Stomach (tissue), 9 donors: ENCODE measurements around the gene COL24A1. TPM values are rescaled to one million over a fixed set of nuclear protein-coding genes. Genes with fewer than 3 reads are reported as not detected.

ENCODE experiments used
- DNase-seq, 2 donors: peaks; one replicate each; pipeline versions ENCODE4 v3.0.0 to v3.0.0-alpha.2; 2013 to 2019
- H3K27ac ChIP-seq, 5 donors: fragments of 200-600 bp in 4 of 5; sonication (generic) in 4 of 5; one replicate each; pipeline ENCODE4 v1.5.1; 2013 to 2019; ENCODE audit warnings: mild to moderate bottlenecking in 1 of 5, moderate library complexity in 1 of 5
- H3K27me3 ChIP-seq, 3 donors: fragments of 200-600 bp; sonication (generic); one replicate each; pipeline ENCODE4 v1.5.1; 2017 to 2019; ENCODE audit warnings: mixed run types in 1 of 3
- H3K36me3 ChIP-seq, 4 donors: fragments of 200-600 bp; sonication (generic); 1 replicate in 3 of 4; 2 replicates in 1 of 4; pipeline ENCODE4 v1.5.1; 2016 to 2019
- H3K4me1 ChIP-seq, 4 donors: fragments of 200-600 bp; sonication (generic); one replicate each; pipeline ENCODE4 v1.5.1; 2016 to 2019
- H3K4me3 ChIP-seq, 4 donors: fragments of 200-600 bp; sonication (generic) in 3 of 4; one replicate each; pipeline ENCODE4 v1.5.1; 2016 to 2019; ENCODE audit warnings: mild to moderate bottlenecking in 1 of 4
- H3K9me3 ChIP-seq, 4 donors: fragments of 200-600 bp; sonication (generic); one replicate each; pipeline ENCODE4 v1.5.1; 2016 to 2019
- EP300 ChIP-seq: sonication (generic); formaldehyde crosslinking; IDR thresholded peaks from one replicate; pipeline ENCODE4 v1.6.1; 2017; ENCODE audit warnings: antibody characterized with exemption
- POLR2A ChIP-seq, 4 donors: fragments of 450-650 bp; IDR thresholded peaks; one replicate each; pipeline ENCODE4 v1.6.1; 2016; ENCODE audit warnings: antibody characterized with exemption in 4 of 4, control low read depth in 2 of 4, mild to moderate bottlenecking in 1 of 4, moderate library complexity in 1 of 4
- POLR2AphosphoS5 ChIP-seq, 3 donors: sonication (generic); formaldehyde crosslinking; IDR thresholded peaks; one replicate each; pipeline ENCODE4 v1.6.1; 2016; ENCODE audit warnings: antibody characterized with exemption in 3 of 3
- WGBS, 5 donors: extraction: QIAGEN DNeasy Blood & Tissue Kit in 3 of 5; methylation state at CpG; one replicate each; pipeline versions ENCODE4 v1.1.5 to v1.1.7; 2013 to 2018; 5-methylcytosine and 5-hydroxymethylcytosine counted together
- intact Hi-C: fragments of 100-400 bp; cut with DNase I; formaldehyde crosslinking; loops from one replicate; pipeline ENCODE4 v1.15.1; 2023; ENCODE audit warnings: low total_unique reads
- polyA plus RNA-seq, 3 donors: library from polyadenylated mRNA; stranded (reverse); fragments of 200-250 nt; gene quantifications; one replicate each; pipeline ENCODE4 v1.2.3, GENCODE V29; 2013
- total RNA-seq, 5 donors: library from RNA; depleted of rRNA; stranded (reverse); fragments of >200 nt; gene quantifications; one replicate each; pipeline versions ENCODE4 v1.1.0 to v1.2.3, GENCODE V29; 2014 to 2016
- TF ChIP-seq, protein P1 (sequence below), 7 experiments: fragments of 450-650 bp in 4 of 7; fragments of 200-600 bp in 3 of 7; sonication (generic) in 3 of 7; IDR thresholded peaks; one replicate each; pipeline ENCODE4 v1.5.1; 2016 to 2019; ENCODE audit warnings: antibody characterized with exemption in 7 of 7, control low read depth in 2 of 7, mild to moderate bottlenecking in 1 of 7
- donor health status: healthy with polysubstance abuse.
- donor health status: Bipolar disorder and iron deficiency.
- donor health status: healthy.

COL24A1 gene
- total and polyA plus RNA-seq, 8 donors = under 0.01 to 2.4 (median 0.34) TPM; not detected in 2

DNA sequence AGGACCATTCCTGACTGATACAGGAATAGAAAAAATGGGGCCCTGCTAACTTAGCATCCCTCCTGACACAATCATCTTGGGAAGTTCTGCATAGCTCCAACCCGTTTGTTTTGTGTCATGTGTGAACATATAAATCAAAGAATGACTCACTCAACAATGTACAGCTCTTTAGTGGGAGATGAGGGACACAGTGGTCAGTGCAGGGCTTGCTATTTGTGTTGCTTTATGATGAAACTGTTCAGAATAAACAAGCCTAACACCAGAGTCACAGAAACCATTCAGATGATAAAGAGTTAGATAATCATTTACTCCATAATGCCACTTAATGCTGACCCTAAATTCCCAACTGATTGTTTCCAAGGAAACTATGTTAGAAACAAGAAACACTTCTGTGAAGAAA, 294.1 kb downstream of the COL24A1 start:
- Histone ChIP-seq H3K4me1 (peaks cover 0 to 6% (median 0%) of the 10 kb centered on the region in 4 donors), H3K27ac (no peak overlapping the region), H3K36me3 (no peaks in the 10 kb centered on the region), H3K27me3 (no peaks in the 10 kb centered on the region), H3K9me3 (no peaks in the 10 kb centered on the region), H3K4me3 (no peak overlapping the region)
- intact Hi-C loops = no loop called here
- TF ChIP-seq POLR2AphosphoS5 (IDR thresholded peaks at IDR 0.05) = no peak
- TF ChIP-seq EP300 = no peak
- no peak for TF ChIP-seq POLR2A (IDR thresholded peaks at IDR 0.05)
- TF ChIP-seq, protein P1, sequence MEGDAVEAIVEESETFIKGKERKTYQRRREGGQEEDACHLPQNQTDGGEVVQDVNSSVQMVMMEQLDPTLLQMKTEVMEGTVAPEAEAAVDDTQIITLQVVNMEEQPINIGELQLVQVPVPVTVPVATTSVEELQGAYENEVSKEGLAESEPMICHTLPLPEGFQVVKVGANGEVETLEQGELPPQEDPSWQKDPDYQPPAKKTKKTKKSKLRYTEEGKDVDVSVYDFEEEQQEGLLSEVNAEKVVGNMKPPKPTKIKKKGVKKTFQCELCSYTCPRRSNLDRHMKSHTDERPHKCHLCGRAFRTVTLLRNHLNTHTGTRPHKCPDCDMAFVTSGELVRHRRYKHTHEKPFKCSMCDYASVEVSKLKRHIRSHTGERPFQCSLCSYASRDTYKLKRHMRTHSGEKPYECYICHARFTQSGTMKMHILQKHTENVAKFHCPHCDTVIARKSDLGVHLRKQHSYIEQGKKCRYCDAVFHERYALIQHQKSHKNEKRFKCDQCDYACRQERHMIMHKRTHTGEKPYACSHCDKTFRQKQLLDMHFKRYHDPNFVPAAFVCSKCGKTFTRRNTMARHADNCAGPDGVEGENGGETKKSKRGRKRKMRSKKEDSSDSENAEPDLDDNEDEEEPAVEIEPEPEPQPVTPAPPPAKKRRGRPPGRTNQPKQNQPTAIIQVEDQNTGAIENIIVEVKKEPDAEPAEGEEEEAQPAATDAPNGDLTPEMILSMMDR (IDR thresholded peaks at IDR 0.05) = no peak
- DNase-seq = no peak
- WGBS, 5 donors = 11 to 18% (median 16%) methylated on average over 1 of the region's 1 CpG

DNA sequence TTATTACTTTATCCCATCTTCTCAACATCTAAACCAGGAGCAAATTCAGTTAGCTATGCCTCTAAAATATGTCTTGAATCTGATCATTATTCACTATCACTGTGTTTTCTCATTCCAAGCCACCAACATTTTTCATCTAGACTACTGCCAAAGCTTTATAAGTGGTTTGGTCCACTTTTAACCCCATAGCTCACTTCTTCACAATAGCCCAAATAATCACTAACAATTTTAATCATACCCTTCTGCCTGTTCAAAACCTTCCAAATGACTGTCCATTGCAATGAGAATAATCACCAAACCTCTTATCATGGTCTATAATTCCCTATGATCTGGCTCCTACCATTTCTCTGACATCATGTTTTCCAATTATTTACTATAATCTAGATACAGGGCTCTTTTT, 298.6 kb downstream of the COL24A1 start:
- intact Hi-C loops = no loop called here
- no peaks in the 10 kb centered on the region for H3K4me1 ChIP-seq
- no peak overlapping the region for H3K4me3 ChIP-seq
- DNase-seq = peak in 1 of 2 donors; percentile 5
- H3K36me3 ChIP-seq = no peaks in the 10 kb centered on the region
- H3K9me3 ChIP-seq = no peaks in the 10 kb centered on the region
- TF ChIP-seq EP300 (no peak), POLR2A (IDR thresholded peaks at IDR 0.05) (no peak), POLR2AphosphoS5 (IDR thresholded peaks at IDR 0.05) (no peak)
- TF ChIP-seq, protein P1 (IDR thresholded peaks at IDR 0.05) = no peak
- H3K27ac ChIP-seq = no peak overlapping the region
- no peaks in the 10 kb centered on the region for H3K27me3 ChIP-seq

DNA sequence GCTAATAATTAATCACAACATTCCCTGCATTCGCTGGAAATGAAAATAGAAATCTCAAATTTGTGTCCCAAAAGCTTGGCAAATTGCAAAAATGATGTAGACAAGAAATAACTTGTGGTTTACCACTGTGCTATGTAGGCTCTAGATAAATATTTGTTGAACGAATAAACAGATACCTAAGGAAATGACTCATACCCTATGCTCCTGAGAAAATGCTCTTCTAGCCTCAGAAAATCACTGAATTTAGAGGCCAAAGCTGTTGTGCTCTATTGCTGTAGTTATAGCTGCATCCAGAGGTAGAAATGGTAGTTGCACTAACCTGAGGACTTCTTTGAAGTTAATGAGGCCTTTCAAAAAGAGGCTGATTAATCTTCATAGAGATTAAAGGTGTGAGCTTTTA, 306.3 kb downstream of the COL24A1 start:
- no peak overlapping the region for H3K4me3 ChIP-seq
- WGBS, 5 donors = 12 to 25% (median 20%) methylated on average over 2 of the region's 2 CpGs
- intact Hi-C loops = no loop called here
- H3K36me3 ChIP-seq = no peaks in the 10 kb centered on the region
- no peaks in the 10 kb centered on the region for H3K9me3 ChIP-seq
- H3K4me1 ChIP-seq = peaks cover 0 to 8% (median 0%) of the 10 kb centered on the region in 4 donors
- peak in 1 of 2 donors; percentile 25 for DNase-seq
- TF ChIP-seq EP300 (no peak), POLR2A (IDR thresholded peaks at IDR 0.05) (no peak), POLR2AphosphoS5 (IDR thresholded peaks at IDR 0.05) (peak in 1 of 3 donors; percentile 21)
- TF ChIP-seq, protein P1 (IDR thresholded peaks at IDR 0.05) = no peak
- no peaks in the 10 kb centered on the region for H3K27me3 ChIP-seq
- H3K27ac ChIP-seq = no peak overlapping the region

DNA sequence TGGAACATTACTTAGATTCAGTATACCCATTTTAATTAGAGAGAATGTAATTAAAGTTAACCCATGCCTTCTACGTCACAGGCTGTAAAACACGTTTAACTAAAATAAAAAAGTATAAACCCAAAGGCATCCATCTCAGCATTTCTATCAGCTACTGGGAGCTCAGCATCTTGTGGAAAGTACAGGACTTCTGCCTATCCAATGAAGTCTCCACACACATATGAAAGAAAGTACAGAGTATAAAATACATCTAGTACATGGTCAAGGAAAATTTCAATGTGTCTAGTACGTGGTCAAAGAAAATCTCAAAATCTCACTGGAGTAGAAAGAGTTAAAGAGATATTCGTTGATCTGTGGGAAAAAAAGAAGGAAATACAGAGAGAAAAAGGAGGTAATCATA, 306.9 kb downstream of the COL24A1 start:
- Histone ChIP-seq H3K27me3 (no peaks in the 10 kb centered on the region), H3K27ac (no peak overlapping the region), H3K4me1 (peaks cover 0 to 8% (median 0%) of the 10 kb centered on the region in 4 donors), H3K9me3 (no peaks in the 10 kb centered on the region), H3K4me3 (no peak overlapping the region), H3K36me3 (no peaks in the 10 kb centered on the region)
- intact Hi-C loops = no loop called here
- no peak for TF ChIP-seq POLR2A (IDR thresholded peaks at IDR 0.05)
- DNase-seq = no peak
- WGBS, 5 donors = 56 to 63% (median 59%) methylated on average over 4 of the region's 4 CpGs

DNA sequence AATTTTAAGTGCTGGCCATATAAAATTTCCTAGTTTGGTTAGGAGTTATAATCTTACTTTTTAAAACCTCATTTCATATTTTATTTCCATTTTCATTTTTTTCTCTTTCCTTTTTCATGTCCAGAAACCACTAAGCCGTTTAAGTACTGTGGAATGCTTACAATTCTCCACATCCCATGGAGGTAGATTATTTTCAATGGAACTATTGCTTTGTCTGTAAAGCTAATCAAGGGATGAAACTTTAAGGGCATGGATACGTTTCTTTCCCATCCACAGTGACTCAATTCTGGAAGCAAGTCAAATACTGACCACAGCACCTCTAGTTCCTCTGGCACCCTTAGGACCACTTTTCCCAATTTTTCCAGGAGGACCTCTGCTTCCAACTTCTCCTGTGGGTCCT, 309.2 kb downstream of the COL24A1 start:
- 59 to 70% (median 65%) methylated on average over 2 of the region's 2 CpGs for WGBS, 5 donors

More for the DNA sequence above, 309.2 kb downstream of the COL24A1 start:
- intact Hi-C loops = no loop called here
- no peak overlapping the region for H3K4me3 ChIP-seq
- no peak for DNase-seq
- H3K4me1 ChIP-seq = peaks cover 0 to 8% (median 0%) of the 10 kb centered on the region in 4 donors
- no peak overlapping the region for H3K27ac ChIP-seq
- no peaks in the 10 kb centered on the region for H3K27me3 ChIP-seq
- H3K9me3 ChIP-seq = no peaks in the 10 kb centered on the region
- H3K36me3 ChIP-seq = no peaks in the 10 kb centered on the region
- no peak for TF ChIP-seq POLR2AphosphoS5 (IDR thresholded peaks at IDR 0.05)
- no peak for TF ChIP-seq POLR2A (IDR thresholded peaks at IDR 0.05)
- TF ChIP-seq, protein P1 (IDR thresholded peaks at IDR 0.05) = no peak
- no peak for TF ChIP-seq EP300
